ENCODE results near the gene EVI5L.

DNA sequence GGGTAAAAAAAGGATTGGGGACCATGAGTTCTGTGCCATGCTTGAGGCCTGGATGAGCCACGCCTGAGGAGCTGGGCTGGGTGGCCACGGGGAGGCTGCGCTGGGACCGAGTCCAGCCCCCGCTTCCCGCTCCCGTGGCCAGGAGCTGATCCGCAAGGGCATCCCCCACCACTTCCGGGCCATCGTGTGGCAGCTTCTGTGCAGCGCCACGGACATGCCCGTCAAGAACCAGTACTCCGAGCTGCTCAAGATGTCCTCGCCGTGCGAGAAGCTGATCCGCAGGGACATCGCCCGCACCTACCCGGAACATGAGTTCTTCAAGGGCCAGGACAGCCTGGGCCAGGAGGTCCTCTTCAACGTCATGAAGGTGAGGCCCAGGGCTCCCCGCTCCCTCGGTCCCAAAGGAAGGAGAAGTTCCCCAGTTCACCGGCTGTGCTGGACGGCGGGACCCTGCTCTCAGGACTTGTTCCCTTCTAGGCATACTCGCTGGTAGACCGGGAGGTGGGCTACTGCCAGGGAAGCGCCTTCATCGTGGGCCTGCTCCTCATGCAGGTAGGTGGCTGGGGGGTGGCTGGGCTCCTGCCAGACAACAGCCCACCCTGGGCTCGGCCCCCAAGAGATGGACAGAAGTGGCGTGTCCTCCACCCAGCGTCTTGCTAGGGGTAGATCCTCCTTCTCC is 18.9 kb downstream of the EVI5L start:
- TF ChIP-seq POLR2AphosphoS5 (IDR thresholded peaks at IDR 0.05; ENCODE audit: low read depth, low read length) (no peak), SIRT6 (IDR thresholded peaks at IDR 0.05; ENCODE audit: low read length) (no peak), RAD21 (IDR thresholded peaks at IDR 0.05 in 1 of 2, conservative IDR thresholded peaks at IDR 0.05 in 1 of 2; ENCODE audit: low read depth in 2 of 2, low read length in 2 of 2) (no peak), RNF2 (IDR thresholded peaks at IDR 0.05; ENCODE audit: borderline replicate concordance, low read depth, low read length, missing control alignments, poor library complexity, severe bottlenecking) (no peak), POLR2A (IDR thresholded peaks at IDR 0.05; ENCODE audit: control extremely low read depth in 1 of 2, low read depth in 2 of 2, low read length in 2 of 2) (no peak), NRF1 (IDR thresholded peaks at IDR 0.05; ENCODE audit: low read depth, low read length) (no peak)
- TF ChIP-seq, protein P1, sequence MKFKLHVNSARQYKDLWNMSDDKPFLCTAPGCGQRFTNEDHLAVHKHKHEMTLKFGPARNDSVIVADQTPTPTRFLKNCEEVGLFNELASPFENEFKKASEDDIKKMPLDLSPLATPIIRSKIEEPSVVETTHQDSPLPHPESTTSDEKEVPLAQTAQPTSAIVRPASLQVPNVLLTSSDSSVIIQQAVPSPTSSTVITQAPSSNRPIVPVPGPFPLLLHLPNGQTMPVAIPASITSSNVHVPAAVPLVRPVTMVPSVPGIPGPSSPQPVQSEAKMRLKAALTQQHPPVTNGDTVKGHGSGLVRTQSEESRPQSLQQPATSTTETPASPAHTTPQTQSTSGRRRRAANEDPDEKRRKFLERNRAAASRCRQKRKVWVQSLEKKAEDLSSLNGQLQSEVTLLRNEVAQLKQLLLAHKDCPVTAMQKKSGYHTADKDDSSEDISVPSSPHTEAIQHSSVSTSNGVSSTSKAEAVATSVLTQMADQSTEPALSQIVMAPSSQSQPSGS (IDR thresholded peaks at IDR 0.05; ENCODE audit: low read length), result no peak
- TF ChIP-seq, protein P2, sequence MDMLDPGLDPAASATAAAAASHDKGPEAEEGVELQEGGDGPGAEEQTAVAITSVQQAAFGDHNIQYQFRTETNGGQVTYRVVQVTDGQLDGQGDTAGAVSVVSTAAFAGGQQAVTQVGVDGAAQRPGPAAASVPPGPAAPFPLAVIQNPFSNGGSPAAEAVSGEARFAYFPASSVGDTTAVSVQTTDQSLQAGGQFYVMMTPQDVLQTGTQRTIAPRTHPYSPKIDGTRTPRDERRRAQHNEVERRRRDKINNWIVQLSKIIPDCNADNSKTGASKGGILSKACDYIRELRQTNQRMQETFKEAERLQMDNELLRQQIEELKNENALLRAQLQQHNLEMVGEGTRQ (IDR thresholded peaks at IDR 0.05; ENCODE audit: low read length), result no peak
- TF ChIP-seq, protein P3, sequence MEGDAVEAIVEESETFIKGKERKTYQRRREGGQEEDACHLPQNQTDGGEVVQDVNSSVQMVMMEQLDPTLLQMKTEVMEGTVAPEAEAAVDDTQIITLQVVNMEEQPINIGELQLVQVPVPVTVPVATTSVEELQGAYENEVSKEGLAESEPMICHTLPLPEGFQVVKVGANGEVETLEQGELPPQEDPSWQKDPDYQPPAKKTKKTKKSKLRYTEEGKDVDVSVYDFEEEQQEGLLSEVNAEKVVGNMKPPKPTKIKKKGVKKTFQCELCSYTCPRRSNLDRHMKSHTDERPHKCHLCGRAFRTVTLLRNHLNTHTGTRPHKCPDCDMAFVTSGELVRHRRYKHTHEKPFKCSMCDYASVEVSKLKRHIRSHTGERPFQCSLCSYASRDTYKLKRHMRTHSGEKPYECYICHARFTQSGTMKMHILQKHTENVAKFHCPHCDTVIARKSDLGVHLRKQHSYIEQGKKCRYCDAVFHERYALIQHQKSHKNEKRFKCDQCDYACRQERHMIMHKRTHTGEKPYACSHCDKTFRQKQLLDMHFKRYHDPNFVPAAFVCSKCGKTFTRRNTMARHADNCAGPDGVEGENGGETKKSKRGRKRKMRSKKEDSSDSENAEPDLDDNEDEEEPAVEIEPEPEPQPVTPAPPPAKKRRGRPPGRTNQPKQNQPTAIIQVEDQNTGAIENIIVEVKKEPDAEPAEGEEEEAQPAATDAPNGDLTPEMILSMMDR (IDR thresholded peaks at IDR 0.05; ENCODE audit: control extremely low read depth in 1 of 3, insufficient read depth in 1 of 3, low read depth in 1 of 3, low read length in 3 of 3), result no peak
